NCI-H128 (cell line): ENCODE results near the gene MTUS2.
"Not testable (repeated sequence)": the region's sequence is repeated elsewhere in the genome, so short reads cannot be mapped to it uniquely, and the experiment has no call there.

ENCODE experiments used
- DNase-seq: peaks from one replicate; lab custom pipeline; 2025; ENCODE audit not compliant: unreplicated experiment; lab: John Stamatoyannopoulos, UW

Gene MTUS2

DNA sequence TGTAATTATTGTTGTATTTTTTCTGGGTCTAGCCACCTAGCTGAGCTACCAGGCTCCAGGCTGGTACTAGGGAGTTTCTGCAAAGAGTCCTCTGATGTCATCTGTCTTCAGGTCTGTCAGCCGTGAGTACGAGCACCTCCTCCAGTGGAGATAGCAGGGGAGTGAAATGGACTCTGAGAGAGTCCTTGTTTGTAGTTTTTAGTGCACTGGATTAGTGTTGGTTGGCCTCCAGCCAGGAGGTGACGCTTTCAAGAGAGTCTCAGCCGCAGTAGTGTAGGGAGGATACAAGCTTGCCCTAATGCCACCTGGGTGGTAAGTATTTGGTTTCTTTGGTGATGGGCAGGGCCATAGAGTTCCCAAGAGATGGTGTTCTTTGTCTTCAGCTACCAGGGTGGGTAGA is 390.5 kb downstream of the MTUS2 start:
- DNase-seq: no peak

DNA sequence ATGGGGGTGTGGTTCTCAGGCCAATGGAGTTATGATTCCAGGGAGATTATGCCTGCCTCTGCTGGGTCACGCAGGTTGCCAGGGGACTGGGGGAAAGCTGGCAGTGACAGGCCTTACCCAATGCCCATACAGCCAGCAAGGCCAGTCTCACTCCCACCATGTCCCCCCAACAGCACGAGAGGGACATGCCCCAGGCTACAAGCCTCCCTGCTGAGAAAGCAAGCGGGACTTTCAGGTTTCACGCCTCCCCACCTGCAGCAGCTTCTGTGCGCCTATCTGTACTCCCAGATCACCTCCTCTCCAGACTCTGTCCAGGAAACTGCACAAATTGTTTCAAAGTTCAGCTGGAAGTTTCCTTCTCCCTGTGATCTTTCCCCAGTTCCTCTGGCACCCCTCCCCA is 391.0 kb downstream of the MTUS2 start:
- not testable (repeated sequence) for DNase-seq

DNA sequence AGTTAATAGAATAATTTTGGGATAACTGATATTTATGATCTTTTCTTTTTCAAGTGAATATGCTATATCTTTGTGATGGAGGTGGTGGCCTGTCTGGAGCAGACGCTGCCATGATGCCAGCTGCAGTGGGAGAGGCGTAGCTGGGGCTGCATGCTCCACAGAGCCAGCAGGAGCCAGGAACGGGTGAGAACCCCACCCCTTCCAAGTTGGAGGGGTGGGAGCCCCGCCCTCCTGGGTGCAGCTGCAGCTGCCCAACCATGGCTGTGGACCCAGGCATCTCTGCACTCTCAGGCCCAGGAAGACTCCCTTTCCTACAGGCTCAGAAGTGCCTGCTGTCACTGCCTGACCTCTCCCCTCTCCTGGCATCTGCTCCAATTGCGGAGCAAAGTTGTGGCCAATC is 402.3 kb downstream of the MTUS2 start:
- DNase-seq: no peak

DNA sequence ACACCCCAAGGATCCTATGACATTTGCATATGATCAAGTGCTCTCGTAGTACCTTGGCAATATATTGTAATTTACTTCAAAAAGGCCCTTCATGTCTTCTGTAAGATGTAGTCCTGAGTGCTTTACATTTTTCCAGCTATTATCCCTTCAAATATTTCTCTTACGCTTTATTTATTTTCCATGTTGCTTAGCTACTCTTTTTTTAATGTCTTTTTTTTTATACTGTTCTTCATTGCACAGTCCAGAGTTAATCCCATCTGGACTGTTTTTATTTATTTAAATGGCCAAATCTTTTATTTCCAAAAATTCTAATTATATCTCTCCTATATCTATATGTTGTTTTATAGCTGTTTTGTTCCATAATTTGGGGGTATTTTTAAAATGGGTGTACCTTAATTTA is 404.1 kb downstream of the MTUS2 start:
- DNase-seq: no peak

DNA sequence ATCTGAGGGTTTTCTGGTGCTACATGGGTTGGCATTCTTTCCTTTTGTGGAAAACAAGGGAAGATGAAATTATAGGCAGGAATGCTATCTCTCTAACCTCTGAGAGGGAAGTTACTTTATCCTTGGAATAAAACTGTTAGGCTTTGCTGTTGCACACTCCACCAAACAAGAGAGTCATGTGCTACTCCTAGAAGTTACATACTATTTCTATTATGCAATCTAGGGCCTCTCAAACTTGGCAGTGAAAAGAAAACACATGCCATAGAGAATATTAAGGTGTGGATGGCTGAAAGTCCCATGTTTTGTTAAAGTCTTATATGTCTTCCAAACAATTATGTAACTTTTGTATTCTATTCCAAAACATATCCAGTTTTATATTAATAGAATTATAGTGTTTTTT is 407.4 kb downstream of the MTUS2 start:
- no peak for DNase-seq

DNA sequence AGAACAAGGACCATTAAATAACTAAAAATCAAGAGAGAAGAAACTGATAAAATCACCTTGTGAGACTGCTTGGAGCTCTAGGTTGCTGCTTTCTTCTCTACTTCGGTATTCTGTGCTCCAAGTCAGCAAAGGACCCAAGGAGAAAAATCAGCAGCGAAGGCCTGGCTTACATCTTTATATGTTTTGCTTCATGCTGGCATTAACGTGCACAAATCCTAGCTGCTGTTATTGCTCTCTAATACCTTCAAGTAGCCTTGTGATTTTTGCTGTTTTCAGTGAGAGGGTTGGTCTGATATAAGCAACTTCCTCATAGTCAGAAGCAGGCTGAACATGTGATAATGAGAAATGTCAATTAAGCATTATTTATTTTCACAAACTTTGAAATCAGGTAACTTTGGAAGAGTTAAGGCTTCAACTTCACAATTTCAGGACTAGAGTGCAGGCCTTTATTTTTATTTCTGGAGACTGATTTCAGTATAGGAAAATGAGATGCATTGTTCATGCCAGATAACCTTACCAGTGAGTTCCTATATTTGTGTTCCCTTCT is 410.2 kb downstream of the MTUS2 start:
- DNase-seq: no peak

DNA sequence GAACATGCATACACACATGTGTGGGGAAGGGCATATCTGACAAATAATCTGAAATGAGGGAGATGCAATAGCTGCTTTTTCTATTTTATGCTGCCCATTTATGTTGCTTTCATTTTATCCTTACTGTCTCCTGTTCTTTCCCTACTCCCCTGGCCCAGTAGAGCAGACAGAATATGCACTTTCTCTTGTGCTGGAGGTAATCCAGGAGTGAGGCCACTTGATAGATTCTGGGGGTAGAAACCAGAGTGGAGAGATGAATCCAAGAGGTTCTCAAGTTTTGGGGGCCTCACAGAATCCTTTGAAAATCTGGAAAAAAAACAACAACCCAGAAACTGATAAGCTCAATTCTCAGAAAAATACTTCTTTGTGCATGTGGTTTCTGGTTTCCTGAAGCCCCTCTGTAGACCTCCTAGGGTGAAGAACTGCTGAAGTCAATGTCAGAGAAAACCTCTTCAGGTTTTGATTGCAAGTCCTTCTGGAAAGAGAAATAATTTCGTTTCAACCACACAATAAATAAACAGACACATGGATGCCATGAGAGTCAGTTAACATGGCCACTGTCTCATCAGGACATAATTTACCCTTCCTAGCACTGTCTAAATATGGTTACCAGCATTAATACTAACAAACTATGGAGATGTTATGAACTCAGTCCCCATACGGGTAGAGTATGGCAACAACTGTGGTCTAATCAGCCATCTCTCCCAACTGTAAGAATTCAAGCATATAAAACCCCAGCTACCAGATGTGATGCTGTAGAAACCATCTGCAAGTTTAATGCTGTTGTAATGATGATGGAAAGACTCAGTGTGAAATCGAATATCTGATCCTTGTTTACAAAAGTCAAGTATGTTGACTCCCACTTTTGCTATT is 419.8 kb downstream of the MTUS2 start:
- DNase-seq: no peak

DNA sequence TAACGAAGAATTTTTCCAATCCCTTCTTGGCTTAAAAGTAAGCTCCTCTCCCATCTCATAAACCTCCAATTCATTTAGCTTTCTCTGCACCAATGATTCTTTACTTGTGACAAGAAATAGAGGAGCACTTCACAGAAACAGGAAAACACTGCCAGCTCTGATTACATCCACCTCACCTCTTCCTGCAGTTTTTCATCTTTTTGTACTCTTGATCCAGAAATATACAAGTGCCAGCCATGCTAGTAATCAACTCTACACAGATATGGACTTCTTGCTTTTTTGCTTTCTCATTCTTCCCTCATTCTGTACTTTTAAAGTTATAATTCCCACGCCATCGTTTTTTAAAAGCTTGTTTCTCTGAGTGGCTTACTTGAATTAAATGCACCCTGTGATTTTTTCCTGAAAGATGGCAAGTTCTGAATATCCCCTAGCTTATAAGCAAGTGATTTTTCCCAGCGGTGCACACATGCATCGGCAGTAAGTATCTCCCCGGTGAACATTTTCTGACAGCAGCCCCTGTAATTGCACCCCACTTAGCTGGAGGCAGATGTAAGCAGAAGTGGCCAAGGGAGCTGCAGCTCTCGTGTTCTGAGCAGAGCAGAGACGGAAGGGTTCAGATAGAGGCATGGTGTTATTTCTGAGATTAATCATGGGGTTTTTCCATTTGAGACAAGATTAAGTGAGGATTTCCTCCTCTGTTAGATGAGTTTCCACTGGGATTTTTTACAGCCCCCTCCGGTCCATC is 434.7 kb downstream of the MTUS2 start:
- DNase-seq: no peak

DNA sequence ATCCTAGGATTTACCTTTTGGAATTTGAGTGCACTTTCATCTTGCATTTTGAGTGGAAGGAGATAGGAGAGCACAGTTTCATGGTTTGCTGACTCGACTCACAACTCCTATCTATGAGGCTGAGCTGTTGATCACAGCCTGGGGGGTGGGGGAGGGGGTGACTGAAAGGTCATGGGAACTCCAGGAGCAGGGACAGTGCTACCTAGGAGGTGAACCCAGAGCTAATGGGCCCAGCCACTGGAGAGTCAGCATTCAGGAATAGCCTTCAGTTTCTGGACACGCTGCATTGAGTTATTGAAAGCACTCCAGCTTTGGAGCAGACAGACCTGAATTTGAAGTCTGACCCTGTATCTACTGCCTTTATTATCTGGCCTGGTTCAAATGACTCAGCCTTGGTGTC is 435.4 kb downstream of the MTUS2 start:
- DNase-seq: no peak

DNA sequence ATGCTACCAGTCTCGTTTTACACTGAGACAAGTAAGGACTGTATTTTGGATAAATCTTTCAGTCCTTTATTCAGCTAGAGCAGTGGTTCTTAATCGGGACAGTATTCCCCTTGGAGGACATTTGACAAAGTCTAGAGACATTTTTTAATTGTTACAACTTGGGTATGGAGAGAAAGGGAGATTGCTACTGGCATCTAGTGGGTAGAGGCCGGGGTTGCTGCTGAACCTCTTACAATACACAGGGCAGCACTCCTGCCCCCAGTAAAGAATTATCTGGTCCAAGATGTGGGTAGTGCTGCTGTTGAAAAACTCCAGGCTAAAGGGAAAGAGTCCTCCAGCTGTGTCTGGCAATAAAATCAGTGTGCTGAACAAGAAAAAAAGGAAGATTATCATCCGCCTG is 440.5 kb downstream of the MTUS2 start:
- DNase-seq: no peak

DNA sequence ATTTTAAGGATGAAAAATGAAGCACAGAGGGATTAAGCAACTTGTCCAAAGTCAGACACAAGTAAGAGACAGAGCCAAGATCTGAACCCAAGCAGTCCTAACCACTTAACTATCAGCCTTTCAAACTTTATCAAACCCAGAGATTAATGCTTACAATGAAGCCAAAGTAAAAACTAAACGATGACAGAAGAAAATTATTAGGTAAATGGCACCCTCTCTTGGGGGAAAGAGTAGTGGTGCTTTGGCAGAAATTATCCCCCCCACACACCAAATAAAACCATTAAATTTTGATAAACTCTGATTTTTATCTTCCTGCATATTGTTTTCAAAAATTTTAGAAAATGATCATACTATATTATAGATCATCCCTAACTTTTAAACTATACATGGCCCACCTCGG is 446.1 kb downstream of the MTUS2 start:
- no peak for DNase-seq

DNA sequence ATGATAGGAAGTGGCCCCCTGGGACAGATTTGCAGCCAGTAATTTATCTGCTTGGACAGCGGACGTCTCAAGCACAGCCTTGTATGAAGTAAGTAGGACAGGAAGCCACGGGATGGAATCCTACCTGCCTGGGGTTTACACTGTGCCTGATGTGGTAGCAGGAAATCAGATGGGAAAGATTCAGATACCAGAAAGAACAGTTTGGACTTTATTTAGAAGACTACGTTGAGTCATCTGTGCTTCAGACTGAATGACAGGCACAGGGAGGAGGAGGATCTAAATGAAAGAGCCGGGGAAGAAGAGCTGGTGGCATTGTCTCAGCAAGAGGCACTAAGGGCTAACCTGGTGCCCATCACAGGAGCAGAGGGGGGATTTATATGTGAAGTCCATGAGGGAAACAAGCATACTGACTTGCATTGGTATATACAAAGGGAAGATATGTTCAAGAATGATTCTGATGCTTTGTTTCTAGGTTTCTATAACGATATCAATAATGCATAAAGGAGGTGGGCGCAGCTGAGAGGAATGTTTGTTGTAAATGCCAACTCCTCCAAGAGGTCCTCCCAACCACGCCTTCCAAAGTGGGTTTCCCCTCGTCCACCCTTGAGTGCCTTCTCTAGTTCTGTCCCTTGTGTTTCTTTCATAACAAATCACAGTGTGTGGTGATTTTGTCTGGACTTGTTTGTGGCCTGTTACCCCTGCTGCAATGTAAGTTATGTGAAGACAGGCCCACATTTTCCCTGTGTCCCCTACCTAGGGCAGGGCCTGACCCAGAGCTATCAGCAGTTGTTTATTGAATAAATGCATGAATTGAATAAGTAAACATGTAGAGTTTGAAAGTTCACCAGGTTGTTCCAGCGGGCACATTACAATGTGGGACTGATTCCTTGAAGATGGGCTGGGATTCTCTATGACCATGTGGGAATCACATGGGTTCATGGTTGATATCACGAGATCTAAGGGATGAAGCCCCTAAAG is 446.9 kb downstream of the MTUS2 start:
- no peak for DNase-seq

DNA sequence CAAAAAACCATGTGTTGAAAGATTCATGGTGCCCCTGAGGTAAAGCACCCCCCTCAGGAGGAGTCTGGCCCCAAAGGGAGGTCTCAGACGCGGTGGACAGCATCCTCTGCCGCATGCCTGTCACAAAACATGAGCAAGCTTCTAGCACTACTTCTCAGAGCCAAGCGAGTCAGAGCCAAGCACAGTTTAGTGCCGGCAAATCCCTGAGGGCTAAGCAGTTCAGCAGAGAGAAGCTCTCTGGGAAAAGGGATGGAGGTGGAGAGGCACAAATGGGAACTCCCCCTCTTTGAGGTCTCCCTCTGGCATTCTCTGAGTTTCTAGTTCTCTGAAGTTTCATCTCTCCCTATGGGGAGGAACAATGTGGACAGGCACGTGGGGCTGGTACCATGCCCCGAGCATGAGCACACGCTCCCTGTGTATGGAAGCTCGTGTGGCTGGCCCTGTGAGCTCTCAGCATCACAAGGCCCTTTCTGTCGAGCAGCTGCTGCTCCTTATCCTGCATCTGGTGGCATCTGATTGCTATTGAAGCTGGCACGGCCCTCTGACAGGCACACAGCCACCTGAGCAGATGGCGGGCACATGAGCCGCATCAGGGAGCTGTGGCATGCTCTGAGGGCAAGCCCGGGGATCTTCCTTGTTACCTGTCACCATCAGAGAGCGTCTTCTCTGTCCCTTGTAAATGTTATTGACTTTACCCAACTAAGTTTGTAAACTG is 450.3 kb downstream of the MTUS2 start:
- DNase-seq: no peak

DNA sequence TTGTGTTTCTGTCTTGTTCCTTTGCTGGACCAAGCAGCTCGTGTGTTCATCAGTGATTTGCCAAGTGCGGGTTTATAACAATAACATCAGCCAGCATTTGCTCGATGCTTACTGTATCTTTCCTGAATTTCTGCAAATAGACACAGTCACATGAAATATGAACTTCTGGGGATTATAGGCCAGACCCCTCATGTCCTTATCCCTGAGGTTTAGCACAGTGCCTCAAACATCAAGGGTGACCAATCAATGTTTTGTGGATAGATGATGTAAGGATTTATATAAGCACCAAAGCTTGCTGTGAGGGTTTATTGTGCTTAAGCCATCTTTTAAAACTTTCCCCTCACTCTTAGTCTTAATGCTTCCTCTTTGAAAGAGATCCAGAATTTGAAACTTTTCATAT is 451.5 kb downstream of the MTUS2 start:
- DNase-seq: no peak

DNA sequence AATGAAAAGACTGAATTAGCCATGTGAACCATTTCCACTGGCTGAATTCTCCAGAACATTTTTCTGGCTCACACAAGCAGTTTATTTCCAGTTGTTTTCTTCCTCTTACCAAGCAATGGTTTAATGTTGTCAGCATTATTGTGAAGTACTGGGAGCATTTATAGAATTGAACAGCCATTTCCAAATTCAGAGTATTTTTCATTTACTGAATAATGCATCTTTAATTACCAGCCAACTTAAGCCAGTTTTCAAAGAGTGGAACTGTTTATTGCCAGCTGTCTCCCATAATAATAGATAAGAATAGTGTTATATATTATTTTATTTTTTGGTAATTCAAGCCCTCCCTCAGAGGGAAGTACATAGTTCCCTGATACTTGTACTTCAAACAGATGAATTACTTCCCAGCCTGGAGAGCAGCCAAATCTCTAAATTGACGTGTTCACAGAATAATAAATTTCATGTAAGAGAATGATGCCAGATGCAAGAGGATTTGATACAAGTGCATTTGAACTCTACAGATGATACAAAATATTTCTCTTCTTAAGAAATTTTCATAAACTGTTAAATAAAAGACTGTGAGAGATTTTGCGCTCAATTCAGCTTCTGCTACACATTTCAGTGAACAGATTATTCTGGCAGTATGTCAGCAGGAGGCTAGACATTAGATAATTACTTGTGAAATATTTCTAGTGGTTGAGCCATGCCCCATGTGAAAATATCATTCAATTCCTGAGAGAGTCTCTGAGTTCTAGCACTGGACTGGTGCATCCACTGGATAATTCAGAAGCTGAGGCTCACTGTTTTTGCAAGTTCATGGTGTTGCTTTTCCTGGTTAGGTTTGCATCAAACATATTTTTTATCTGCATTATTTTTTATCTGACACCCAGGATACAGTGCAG is 459.5 kb downstream of the MTUS2 start:
- no peak for DNase-seq

DNA sequence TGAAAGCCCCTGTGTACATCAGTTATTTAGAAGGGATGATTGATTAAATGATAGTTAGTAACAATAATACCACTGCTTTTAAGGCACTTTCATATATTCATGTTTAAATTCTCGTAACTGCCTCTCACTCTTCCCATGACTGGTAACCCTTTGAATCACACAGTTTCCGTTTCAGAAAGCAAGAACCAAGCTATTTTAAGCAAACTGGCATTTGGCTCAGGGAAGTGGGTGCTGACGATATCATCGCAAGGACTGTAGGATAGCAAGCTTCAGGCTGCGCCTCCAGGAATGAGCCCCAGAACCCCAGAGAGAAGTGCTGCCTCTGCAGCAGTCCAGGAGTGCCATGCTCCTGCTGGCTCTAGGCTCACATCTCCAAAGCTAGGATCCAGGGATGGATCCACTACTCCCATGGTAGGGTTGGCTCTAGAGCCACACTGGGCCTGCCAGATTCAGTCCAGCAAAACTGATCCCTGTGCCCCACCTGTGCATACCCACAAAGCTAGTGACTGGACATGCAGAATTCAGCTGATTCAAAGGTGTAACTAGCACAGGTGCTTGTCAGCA is 461.9 kb downstream of the MTUS2 start:
- no peak for DNase-seq

DNA sequence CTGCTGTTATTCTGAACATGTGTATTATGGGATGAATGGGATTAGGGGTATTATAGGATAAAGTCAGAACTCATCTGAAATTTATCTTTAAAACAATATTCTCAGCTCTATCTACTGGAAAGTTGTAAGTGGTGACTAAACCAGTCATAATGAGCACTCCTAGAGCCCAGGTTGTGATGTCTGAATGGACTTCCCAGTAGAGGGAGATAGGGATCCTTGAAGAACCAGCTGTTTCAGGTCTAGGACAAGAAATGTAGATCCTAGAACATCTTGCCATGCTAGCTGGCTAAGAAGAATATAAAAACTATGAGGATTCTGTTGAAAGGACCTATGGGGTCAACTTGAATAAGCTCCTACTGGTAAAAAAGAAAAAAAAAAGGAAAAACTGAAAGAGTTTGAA is 464.6 kb downstream of the MTUS2 start:
- no peak for DNase-seq

DNA sequence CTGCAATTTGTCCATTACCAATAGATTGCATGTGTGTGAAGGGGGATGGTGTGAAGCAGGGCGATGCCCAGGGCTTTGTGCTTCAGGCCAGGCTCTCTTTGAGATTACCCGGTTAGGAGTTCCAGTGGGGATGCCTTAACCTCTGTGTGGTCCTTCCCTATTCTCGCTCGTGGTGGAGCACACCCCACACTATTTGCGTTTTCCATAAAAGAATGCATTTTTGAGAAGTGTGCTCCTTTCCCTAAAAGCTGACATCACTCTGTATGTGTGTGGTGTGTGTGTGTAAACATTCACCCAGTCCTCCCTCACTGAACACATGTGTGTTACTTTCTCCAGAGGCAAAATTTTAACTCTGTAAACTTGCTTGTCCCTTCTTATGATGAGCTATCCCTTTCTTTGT is 467.1 kb downstream of the MTUS2 start:
- no peak for DNase-seq

DNA sequence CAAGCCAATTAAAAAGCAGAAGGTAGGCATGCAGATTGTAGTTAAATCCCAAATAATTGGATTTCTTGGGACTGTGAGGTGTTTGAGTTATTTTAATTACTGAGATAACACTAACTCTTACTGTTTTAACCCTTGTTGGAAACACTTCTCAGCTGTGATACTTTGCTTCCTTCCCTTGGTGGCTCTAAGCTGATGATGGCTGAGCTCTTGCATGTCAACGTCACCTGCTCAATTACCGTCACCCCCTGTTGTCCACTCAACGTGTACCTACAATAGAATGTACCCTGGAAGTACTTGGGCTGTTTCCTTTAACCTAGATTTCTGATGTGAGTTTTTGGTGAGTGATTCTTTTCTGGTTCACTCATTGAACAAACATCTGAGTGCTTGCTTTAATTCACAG is 471.9 kb downstream of the MTUS2 start:
- no peak for DNase-seq
